K562 (cell line): Measurements from ENCODE around the gene CPSF7. TPM values are rescaled to one million over a fixed set of nuclear protein-coding genes. Genes with fewer than 3 reads are reported as not detected.
A peak's percentile ranks its signal among the peaks of the same experiment; 100 is the strongest.

Experiments
- ATAC-seq: fragments of 200-7000 bp; cut with Tn5 transposase; 3 replicates; pipeline ENCODE4 v1.9.1; 2020; ENCODE audit warnings: moderate library complexity
- BruUV-seq: library from RNA; stranded (reverse); fragments of 400-500 nt; replicated peaks from 2 replicates; lab custom pipeline; 2021; lab: Mats Ljungman, UMichigan
- CTCF ChIA-PET: fragments of 300-600 bp; formaldehyde crosslinking; extraction: SDS; loops from one replicate; lab custom pipeline; 2021; ENCODE audit warnings: low intra/inter-chr PET ratio; lab: Yijun Ruan, JAX
- POLR2A ChIA-PET: fragments of 300-600, 350-650 bp; sonication (Branson Sonifier 250); formaldehyde crosslinking; extraction: SDS; loops from one replicate; lab custom pipeline; 2021; ENCODE audit warnings: antibody characterized with exemption, inconsistent platforms; lab: Yijun Ruan, JAX
- DNase-seq, 4 experiments: peaks; one replicate each; pipeline versions ENCODE4 v3.0.0 to v3.0.0-alpha.2; 2011 to 2018; ENCODE audit warnings: low spot score in 3 of 4, mixed read lengths in 3 of 4; ENCODE audit errors: extremely low read depth in 1 of 4
- FAIRE-seq: peaks from 2 replicates; lab custom pipeline; 2011; peaks lifted over from hg19 to GRCh38; lab: Jason Lieb, UNC
- H2AFZ ChIP-seq: 2 replicates; pipeline ENCODE4 v1.6.0; 2011; ENCODE audit warnings: low read depth, low read length, control low read depth, inconsistent platforms
- H3K27ac ChIP-seq: fragments of 200-600 bp; 3 replicates; pipeline ENCODE4 v1.8.0; 2011; ENCODE audit warnings: low read depth, mild to moderate bottlenecking, control low read depth, inconsistent platforms, low read length, moderate library complexity, mixed read lengths; ENCODE audit errors: extremely low read depth
- H3K27me3 ChIP-seq, 2 experiments: fragments of 300-600 bp in 1 of 2; 2 replicates in 1 of 2; 3 replicates in 1 of 2; pipeline versions ENCODE4 v1.6.0 to v1.8.0; 2011; ENCODE audit warnings: inconsistent platforms in 2 of 2, low read length in 2 of 2, mild to moderate bottlenecking in 1 of 2, mixed read lengths in 1 of 2, moderate library complexity in 1 of 2; ENCODE audit not compliant: control insufficient read depth in 2 of 2, insufficient read depth in 2 of 2
- H3K36me3 ChIP-seq: fragments of 300-600 bp; 3 replicates; pipeline ENCODE4 v1.8.0; 2011; ENCODE audit warnings: mild to moderate bottlenecking, low read length, inconsistent platforms; ENCODE audit not compliant: control insufficient read depth, insufficient read depth
- H3K4me1 ChIP-seq, 2 experiments: fragments of 200-600 bp in 1 of 2; replicated peaks in 1 of 2; 2 replicates in 1 of 2; 3 replicates in 1 of 2; pipeline versions ENCODE4 v1.5.1 to v1.8.0; 2011; ENCODE audit warnings: inconsistent platforms in 2 of 2, low read length in 2 of 2, mild to moderate bottlenecking in 1 of 2, mixed read lengths in 1 of 2, moderate library complexity in 1 of 2; ENCODE audit not compliant: control insufficient read depth in 2 of 2, insufficient read depth in 2 of 2
- H3K4me2 ChIP-seq: 2 replicates; pipeline ENCODE4 v1.6.1; 2011; ENCODE audit warnings: low read length, control low read depth, inconsistent platforms, mixed read lengths; ENCODE audit not compliant: insufficient read depth
- H3K4me3 ChIP-seq: fragments of 200-600 bp; sonication (generic), shearing (Covaris generic); 2 replicates; pipeline ENCODE4 v1.5.1; 2016; ENCODE audit warnings: control low read depth, inconsistent platforms
- H3K79me2 ChIP-seq: fragments of 200-600 bp; 3 replicates; pipeline ENCODE4 v1.8.0; 2011; ENCODE audit warnings: low read length, inconsistent platforms; ENCODE audit not compliant: control insufficient read depth, insufficient read depth
- H3K9ac ChIP-seq, 2 experiments: 2 replicates each; pipeline versions ENCODE4 v1.6.0 to v1.6.1; 2011; ENCODE audit warnings: low read depth in 2 of 2, low read length in 2 of 2, control low read depth in 1 of 2, inconsistent platforms in 1 of 2, mild to moderate bottlenecking in 1 of 2, mixed read lengths in 1 of 2; ENCODE audit not compliant: insufficient read depth in 1 of 2
- H3K9me1 ChIP-seq: one replicate; pipeline ENCODE4 v1.6.0; 2011; ENCODE audit warnings: inconsistent platforms, mild to moderate bottlenecking, low read length, moderate library complexity; ENCODE audit not compliant: control insufficient read depth, insufficient read depth
- H3K9me3 ChIP-seq: replicated peaks from 2 replicates; pipeline ENCODE4 v1.5.1; 2011; ENCODE audit warnings: low read depth, low read length, inconsistent platforms; ENCODE audit not compliant: control insufficient read depth, insufficient read depth
- H4K20me1 ChIP-seq: replicated peaks from 2 replicates; pipeline ENCODE4 v1.6.1; 2011; ENCODE audit warnings: low read length, inconsistent platforms, mixed read lengths; ENCODE audit not compliant: control insufficient read depth, insufficient read depth
- FIP1L1 ChIP-seq: fragments of 200-400 bp; formaldehyde crosslinking; IDR thresholded peaks from 2 replicates; pipeline ENCODE4 v1.6.1; 2018; ENCODE audit warnings: mild to moderate bottlenecking, low read depth, low read length; ENCODE audit not compliant: poor library complexity, severe bottlenecking
- GATAD2A ChIP-seq: fragments of 450-650 bp; IDR thresholded peaks from 2 replicates; pipeline ENCODE4 v1.6.1; 2017
- POLR2A ChIP-seq: fragments of 450-650 bp; conservative IDR thresholded peaks from 2 replicates; pipeline ENCODE4 v1.6.1; 2016
- POLR2AphosphoS2 ChIP-seq: IDR thresholded peaks from 2 replicates; pipeline ENCODE4 v1.6.1; 2012; ENCODE audit warnings: low read length, improper control_type of control experiment
- POLR2G ChIP-seq: fragments of 200-400 bp; formaldehyde crosslinking; IDR thresholded peaks from 2 replicates; pipeline ENCODE4 v1.6.1; 2017; ENCODE audit warnings: low read depth, mild to moderate bottlenecking, antibody characterized with exemption, low read length, moderate library complexity
- PRPF4 ChIP-seq: fragments of 200-400 bp; formaldehyde crosslinking; IDR thresholded peaks from one replicate; pipeline ENCODE4 v1.6.1; 2017; ENCODE audit warnings: low read length, low read depth, mild to moderate bottlenecking; ENCODE audit not compliant: insufficient read depth, poor library complexity, severe bottlenecking
- RBFOX2 ChIP-seq: fragments of 200-400 bp; formaldehyde crosslinking; IDR thresholded peaks from 2 replicates; pipeline ENCODE4 v1.6.1; 2017; ENCODE audit warnings: low read depth, mild to moderate bottlenecking, low read length, moderate library complexity
- SFPQ ChIP-seq: fragments of 200-400 bp; formaldehyde crosslinking; IDR thresholded peaks from 2 replicates; pipeline ENCODE4 v1.6.1; 2017; ENCODE audit warnings: mild to moderate bottlenecking, low read depth, low read length, moderate library complexity
- STAG1 ChIP-seq: sonication (generic); formaldehyde crosslinking; IDR thresholded peaks from 2 replicates; pipeline ENCODE4 v1.5.0; 2020; ENCODE audit warnings: missing genetic modification reagents, borderline replicate concordance
- SUPT5H ChIP-seq: fragments of 450-650 bp; IDR thresholded peaks from 2 replicates; pipeline ENCODE4 v1.6.1; 2016
- TCF3 ChIP-seq: sonication (generic); formaldehyde crosslinking; IDR thresholded peaks from 2 replicates; pipeline ENCODE4 v1.4.0; 2020; ENCODE audit warnings: mild to moderate bottlenecking, missing genetic modification reagents
- WGBS: fragments of 100-300 bp; shearing (Covaris generic); methylation state at CpG from one replicate; pipeline ENCODE4 v1.1.6; 2016; ENCODE audit warnings: low coverage, mixed read lengths; ENCODE audit not compliant: insufficient coverage; ENCODE audit errors: missing lambda C conversion rate; 5-methylcytosine and 5-hydroxymethylcytosine counted together
- in situ Hi-C: fragments of 300-500 bp; cut with MboI; formaldehyde crosslinking; loops from 4 replicates; pipeline ENCODE4 v1.15.0; 2018; ENCODE audit warnings: inconsistent platforms, mixed read lengths
- intact Hi-C: fragments of 100-400 bp; cut with micrococcal nuclease; formaldehyde crosslinking; loops from 2 replicates; pipeline ENCODE4 v1.14.2; 2022
- polyA plus RNA-seq, 8 experiments: library from polyadenylated mRNA; depleted of rRNA in 4 of 8; stranded (reverse) in 5 of 8; unstranded in 3 of 8; fragments of >200 nt; fragmentation: Nextera tagmentation in 2 of 8; fragmentation: Illumina TruSeq in 1 of 8; extraction: Ambion mirVana in 2 of 8; extraction: Trizol in 1 of 8; gene quantifications; 2 replicates each; pipeline versions ENCODE4 v1.2.1 to v1.2.3, GENCODE V29; 2011 to 2014; ENCODE audit warnings: inconsistent platforms in 1 of 8, missing spikeins in 1 of 8
- total RNA-seq, 7 experiments: library from RNA; depleted of rRNA in 6 of 7; stranded (reverse); fragments of >200 nt in 6 of 7; fragmentation: Illumina TruSeq in 2 of 7; extraction: Trizol in 2 of 7; gene quantifications; 2 replicates each; pipeline versions ENCODE4 v1.2.1 to v1.2.3, GENCODE V29; 2011 to 2021; ENCODE audit warnings: low replicate concordance in 1 of 7
- TF ChIP-seq, protein P1 (sequence below): fragments of 250-450 bp; sonication (Bioruptor Pico); IDR thresholded peaks from 2 replicates; pipeline ENCODE4 v1.6.1; 2021; ENCODE audit warnings: mild to moderate bottlenecking

Gene CPSF7
- total and polyA plus RNA-seq, 9 of the 15 experiments (the other 6 are each of a cell fraction or from before 2014, with no cell fraction given), result 14.8 to 104 (median 44.1) TPM

DNA sequence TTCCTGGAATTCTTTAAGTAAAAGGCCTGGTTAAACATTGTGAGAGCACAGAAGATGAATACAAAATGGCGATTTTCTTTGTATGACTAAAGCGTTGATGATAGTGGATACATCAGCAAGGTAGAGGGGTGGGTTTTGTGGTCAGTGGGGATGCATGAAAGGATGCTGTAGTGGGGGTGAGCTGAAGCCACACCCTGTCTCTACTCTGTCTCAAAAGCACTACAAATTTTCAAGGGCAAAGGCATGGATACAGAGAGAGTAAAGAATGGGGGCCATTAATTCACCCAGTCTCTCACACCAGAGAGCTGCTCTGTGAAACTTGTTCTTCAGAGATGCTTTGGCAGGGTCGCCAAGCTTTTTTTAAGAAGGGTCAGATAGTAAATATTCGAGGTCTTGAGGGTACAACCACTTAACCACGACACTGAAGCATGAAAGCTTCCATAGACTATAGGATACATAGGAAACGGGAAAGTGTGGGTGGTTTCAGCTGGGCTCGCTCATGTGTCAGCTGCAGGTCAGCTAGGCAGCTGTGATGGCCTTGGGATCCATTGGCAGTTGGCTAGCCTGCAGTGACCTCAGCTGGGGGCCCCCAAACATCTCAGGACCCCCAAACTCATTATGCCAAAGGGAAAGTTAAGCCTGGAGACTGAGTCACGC is 59.3 kb downstream of the CPSF7 start:
- intact Hi-C loops, result no loop called here
- Histone ChIP-seq H3K4me1 (peaks cover 15 to 23% of the 10 kb centered on the region in 2 experiments; a peak in 4 of 5 replicates), H3K9me1 (no peaks in the 10 kb centered on the region), H3K9ac (no peak overlapping the region), H3K4me3 (no peak overlapping the region), H3K79me2 (peaks cover 11% of the 10 kb centered on the region), H3K36me3 (peaks cover 68% of the 10 kb centered on the region), H3K27ac (no peak overlapping the region), H3K4me2 (no peak overlapping the region), H3K9me3 (peaks cover 3% of the 10 kb centered on the region; the same call in 1 of the 2 replicates), H4K20me1 (no peaks in the 10 kb centered on the region), H2AFZ (no peak overlapping the region), H3K27me3 (no peaks in the 10 kb centered on the region)
- no TSS peak for BruUV-seq
- 78% methylated on average over 8 of the region's 8 CpGs for WGBS
- CTCF ChIA-PET, result no interaction called here
- no peak for TF ChIP-seq FIP1L1
- no peak for TF ChIP-seq GATAD2A
- TF ChIP-seq, protein P1, sequence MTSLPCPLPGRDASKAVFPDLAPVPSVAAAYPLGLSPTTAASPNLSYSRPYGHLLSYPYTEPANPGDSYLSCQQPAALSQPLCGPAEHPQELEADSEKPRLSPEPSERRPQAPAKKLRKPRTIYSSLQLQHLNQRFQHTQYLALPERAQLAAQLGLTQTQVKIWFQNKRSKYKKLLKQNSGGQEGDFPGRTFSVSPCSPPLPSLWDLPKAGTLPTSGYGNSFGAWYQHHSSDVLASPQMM, result no peak
- TF ChIP-seq POLR2G, result peak; percentile 46; the same call in 1 of the 2 replicates
- no peak for TF ChIP-seq TCF3
- TF ChIP-seq POLR2A, result peak; percentile 25; the same call in 1 of the 2 replicates
- no peak for TF ChIP-seq SFPQ
- no peak for TF ChIP-seq PRPF4
- TF ChIP-seq STAG1 (CRISPR knock-in tag), result no peak
- 0 out of 2 replicates have a peak, but pooled peaks have one; percentile 15 for TF ChIP-seq SUPT5H
- TF ChIP-seq RBFOX2, result 0 out of 2 replicates have a peak, but pooled peaks have one; percentile 39
- TF ChIP-seq POLR2AphosphoS2, result 0 out of 2 replicates have a peak, but pooled peaks have one; percentile 16
- in situ Hi-C loops, result no loop called here
- ATAC-seq, result peak; percentile 21
- no peak for FAIRE-seq
- POLR2A ChIA-PET, result interaction anchor here (0.6 to 4.7 kb wide), 3 partner anchors 10 to 59 kb away, joined by 3 to 37 read pairs (median 3); partner anchors contain the start of genes CYB561A3 and TMEM138
- no peak for DNase-seq
